HCT116 (cell line): Measurements from ENCODE around the gene GNAO1.

Source experiments
- CTCF ChIP-seq, 3 experiments: fragments of 200-600 bp in 1 of 3; sonication (generic) in 1 of 3; IDR thresholded peaks in 2 of 3; conservative IDR thresholded peaks in 1 of 3; 2 replicates each; pipeline ENCODE4 v1.5.1; 2012 to 2017; ENCODE audit warnings: low read depth in 2 of 3, low read length in 2 of 3, antibody characterized with exemption in 1 of 3, borderline replicate concordance in 1 of 3, control low read depth in 1 of 3, mild to moderate bottlenecking in 1 of 3, mixed read lengths in 1 of 3, mixed run types in 1 of 3, moderate library complexity in 1 of 3; ENCODE audit not compliant: insufficient read depth in 1 of 3
- POLR2A ChIP-seq: IDR thresholded peaks from 2 replicates; pipeline ENCODE4 v1.7.0; 2011; ENCODE audit warnings: borderline replicate concordance; ENCODE audit not compliant: insufficient read depth, insufficient read length; ENCODE audit errors: extremely low read depth
- SIN3A ChIP-seq: IDR thresholded peaks from 2 replicates; pipeline ENCODE4 v1.6.1; 2012; ENCODE audit warnings: low read depth

GRCh38 chr16:56382901-56383355 lies 191.6 kb downstream of the GNAO1 start:
- TF ChIP-seq SIN3A (no peak), CTCF (IDR thresholded peaks at IDR 0.05 in 2 of 3, conservative IDR thresholded peaks at IDR 0.05 in 1 of 3; ENCODE audit: borderline replicate concordance in 1 of 3, insufficient read depth in 1 of 3, low read depth in 2 of 3, low read length in 2 of 3) (no peak), POLR2A (no peak)
